Urinary bladder (tissue), 4 donors: ENCODE measurements around the gene PDLIM5. TPM values are rescaled to one million over a fixed set of nuclear protein-coding genes. Genes with fewer than 3 reads are reported as not detected.
"Not testable (repeated sequence)": the region's sequence is repeated elsewhere in the genome, so short reads cannot be mapped to it uniquely, and the experiment has no call there.

Experiments
- DNase-seq: peaks from one replicate; pipeline ENCODE4 v3.0.0-alpha.2; 2015; ENCODE audit errors: extremely low spot score
- H3K27ac ChIP-seq: one replicate; pipeline ENCODE4 v1.5.1; 2013; ENCODE audit warnings: low read depth, mild to moderate bottlenecking, moderate library complexity
- H3K36me3 ChIP-seq: one replicate; pipeline ENCODE4 v1.6.1; 2013; ENCODE audit warnings: mild to moderate bottlenecking, moderate library complexity; ENCODE audit not compliant: insufficient read depth
- H3K4me1 ChIP-seq: one replicate; pipeline ENCODE4 v1.6.1; 2013; ENCODE audit warnings: mild to moderate bottlenecking, moderate library complexity; ENCODE audit not compliant: insufficient read depth
- H3K4me3 ChIP-seq: one replicate; pipeline ENCODE4 v1.5.1; 2013; ENCODE audit warnings: low read depth, low read length
- WGBS: extraction: QIAGEN DNeasy Blood & Tissue Kit; methylation state at CpG from one replicate; pipeline ENCODE4 v1.1.7; 2013; 5-methylcytosine and 5-hydroxymethylcytosine counted together
- polyA plus RNA-seq: library from polyadenylated mRNA; stranded (reverse); fragments of 200-250 nt; gene quantifications from one replicate; pipeline ENCODE4 v1.2.3, GENCODE V29; 2013
- total RNA-seq: library from RNA; depleted of rRNA; stranded (reverse); fragments of >200 nt; gene quantifications from one replicate; pipeline ENCODE4 v1.2.3, GENCODE V29; 2014
- donor health status: healthy with polysubstance abuse.
- donor health status: healthy.

The PDLIM5 gene
- total and polyA plus RNA-seq, 2 donors = 60.8 to 243 TPM

- no peak overlapping the region for H3K4me3 ChIP-seq
- H3K36me3 ChIP-seq = no peaks in the 10 kb centered on the region
- peaks cover under 1% of the 10 kb centered on the region for H3K4me1 ChIP-seq
- no peak overlapping the region for H3K27ac ChIP-seq
- 20% methylated on average over 2 of the region's 2 CpGs for WGBS
- no peak for DNase-seq
These were observed 25.5 kb downstream of the PDLIM5 start for GRCh38 chr4:94477227-94477626.

- not testable (repeated sequence) for H3K27ac ChIP-seq, H3K4me1 ChIP-seq
- WGBS = 83% methylated on average over 3 of the region's 3 CpGs
These were observed 27.1 kb downstream of the PDLIM5 start for GRCh38 chr4:94478805-94479204.

GRCh38 chr4:94479358-94480141 is 27.8 kb downstream of the PDLIM5 start:
- H3K4me1 ChIP-seq = no peaks in the 10 kb centered on the region
- 68% methylated on average over 5 of the region's 5 CpGs for WGBS
- DNase-seq = no peak
- no peak overlapping the region for H3K27ac ChIP-seq
- no peak overlapping the region for H3K4me3 ChIP-seq
- no peaks in the 10 kb centered on the region for H3K36me3 ChIP-seq

More at GRCh38 chr4:94478805-94479204, 27.1 kb downstream of the PDLIM5 start:
- DNase-seq, H3K36me3 ChIP-seq, H3K4me3 ChIP-seq: not testable (repeated sequence)

GRCh38 chr4:94480362-94480951 is 28.7 kb downstream of the PDLIM5 start:
- H3K36me3 ChIP-seq = no peaks in the 10 kb centered on the region
- no peak for DNase-seq
- H3K27ac ChIP-seq = no peak overlapping the region
- no peak overlapping the region for H3K4me3 ChIP-seq
- no peaks in the 10 kb centered on the region for H3K4me1 ChIP-seq
- 70% methylated on average over 2 of the region's 2 CpGs for WGBS

- DNase-seq = no peak
- WGBS = 72% methylated on average over 4 of the region's 4 CpGs
These were observed 32.2 kb downstream of the PDLIM5 start for GRCh38 chr4:94483895-94484294.

GRCh38 chr4:94484818-94485217 is 33.1 kb downstream of the PDLIM5 start:
- Histone ChIP-seq H3K4me3 (no peak overlapping the region), H3K4me1 (no peaks in the 10 kb centered on the region), H3K36me3 (no peaks in the 10 kb centered on the region), H3K27ac (no peak overlapping the region)
- WGBS = 90% methylated on average over 2 of the region's 2 CpGs
- DNase-seq = no peak

More at GRCh38 chr4:94483895-94484294, 32.2 kb downstream of the PDLIM5 start:
- Histone ChIP-seq H3K4me3 (no peak overlapping the region), H3K36me3 (no peaks in the 10 kb centered on the region), H3K27ac (no peak overlapping the region), H3K4me1 (no peaks in the 10 kb centered on the region)

- no peak overlapping the region for H3K27ac ChIP-seq
- no peak for DNase-seq
- WGBS = 51% methylated on average over 2 of the region's 2 CpGs
- H3K36me3 ChIP-seq = no peaks in the 10 kb centered on the region
- H3K4me1 ChIP-seq = no peaks in the 10 kb centered on the region
- H3K4me3 ChIP-seq = no peak overlapping the region
These were observed 34.6 kb downstream of the PDLIM5 start for GRCh38 chr4:94486372-94486801.

- WGBS = 76% methylated on average over 4 of the region's 4 CpGs
- Histone ChIP-seq H3K36me3 (no peaks in the 10 kb centered on the region), H3K4me3 (no peak overlapping the region), H3K4me1 (no peaks in the 10 kb centered on the region), H3K27ac (no peak overlapping the region)
- no peak for DNase-seq
These were observed 36.9 kb downstream of the PDLIM5 start for GRCh38 chr4:94488670-94489069.

GRCh38 chr4:94489098-94489497 is 37.4 kb downstream of the PDLIM5 start:
- Histone ChIP-seq H3K4me1 (no peaks in the 10 kb centered on the region), H3K4me3 (no peak overlapping the region), H3K36me3 (no peaks in the 10 kb centered on the region), H3K27ac (no peak overlapping the region)
- WGBS = 88% methylated on average over 3 of the region's 3 CpGs
- no peak for DNase-seq

GRCh38 chr4:94490437-94490836 is 38.7 kb downstream of the PDLIM5 start:
- no peaks in the 10 kb centered on the region for H3K4me1 ChIP-seq
- H3K27ac ChIP-seq = no peak overlapping the region
- H3K4me3 ChIP-seq = no peak overlapping the region
- over 99% methylated on average over 1 of the region's 1 CpG for WGBS
- DNase-seq = no peak
- no peaks in the 10 kb centered on the region for H3K36me3 ChIP-seq

GRCh38 chr4:94491322-94491721 is 39.6 kb downstream of the PDLIM5 start:
- Histone ChIP-seq H3K4me1 (no peaks in the 10 kb centered on the region), H3K27ac (no peak overlapping the region), H3K36me3 (no peaks in the 10 kb centered on the region), H3K4me3 (no peak overlapping the region)
- DNase-seq = no peak
- WGBS = 56% methylated on average over 2 of the region's 2 CpGs

GRCh38 chr4:94495408-94495807 is 43.7 kb downstream of the PDLIM5 start:
- H3K36me3 ChIP-seq = no peaks in the 10 kb centered on the region
- no peaks in the 10 kb centered on the region for H3K4me1 ChIP-seq
- DNase-seq = no peak
- WGBS = 92% methylated on average over 2 of the region's 2 CpGs
- H3K27ac ChIP-seq = no peak overlapping the region
- H3K4me3 ChIP-seq = no peak overlapping the region

GRCh38 chr4:94497690-94498089 is 45.9 kb downstream of the PDLIM5 start:
- WGBS = 73% methylated on average over 2 of the region's 2 CpGs
- H3K27ac ChIP-seq = no peak overlapping the region
- no peak for DNase-seq
- no peaks in the 10 kb centered on the region for H3K36me3 ChIP-seq
- H3K4me3 ChIP-seq = no peak overlapping the region
- no peaks in the 10 kb centered on the region for H3K4me1 ChIP-seq

GRCh38 chr4:94498502-94498901 is 46.8 kb downstream of the PDLIM5 start:
- WGBS = 90% methylated on average over 1 of the region's 1 CpG
- no peak overlapping the region for H3K4me3 ChIP-seq
- DNase-seq = no peak
- no peaks in the 10 kb centered on the region for H3K4me1 ChIP-seq
- no peak overlapping the region for H3K27ac ChIP-seq
- no peaks in the 10 kb centered on the region for H3K36me3 ChIP-seq
